DMS153 (cell line): ENCODE measurements around the gene CAPN13.

Experiments
- DNase-seq: peaks from one replicate; lab custom pipeline; 2025; lab: John Stamatoyannopoulos, UW

The CAPN13 gene

DNA sequence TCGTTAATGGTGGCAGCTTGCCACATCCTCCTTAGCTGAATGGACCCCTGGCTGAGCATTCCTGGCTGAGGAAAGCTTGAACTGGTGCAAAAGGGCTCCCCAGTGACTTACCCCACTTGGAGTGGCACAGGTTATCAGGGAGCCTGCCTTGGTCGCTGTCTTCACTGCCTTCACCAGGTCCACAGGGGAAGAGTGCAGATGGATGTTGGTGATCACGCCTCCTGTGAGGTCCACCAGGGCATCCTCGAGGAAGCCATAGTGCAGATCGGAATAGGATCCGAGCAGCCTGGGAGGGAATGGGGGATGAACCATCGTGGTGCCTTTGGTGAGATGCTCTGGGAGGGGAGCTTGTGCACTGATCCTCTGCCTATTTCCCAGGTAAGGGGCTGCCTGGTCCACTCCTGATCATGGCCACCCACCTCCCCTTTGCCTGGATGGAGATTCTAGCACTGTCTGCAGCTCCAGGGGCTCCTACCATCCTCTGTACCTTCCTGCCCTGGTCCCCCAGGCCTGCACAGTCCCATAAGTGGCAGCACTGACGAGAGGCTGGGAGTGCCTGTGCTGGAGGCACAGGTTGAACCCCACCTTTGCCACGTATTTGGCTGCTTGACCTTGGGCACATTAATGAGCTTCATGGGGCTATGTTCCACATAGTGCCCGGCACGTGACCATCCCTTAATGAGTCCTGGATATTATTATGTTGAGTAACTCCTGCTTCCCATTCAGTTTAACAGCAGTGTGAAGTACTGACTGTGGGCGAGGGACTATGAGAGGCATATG lies 43.0 kb downstream of the CAPN13 start:
- no peak for DNase-seq

DNA sequence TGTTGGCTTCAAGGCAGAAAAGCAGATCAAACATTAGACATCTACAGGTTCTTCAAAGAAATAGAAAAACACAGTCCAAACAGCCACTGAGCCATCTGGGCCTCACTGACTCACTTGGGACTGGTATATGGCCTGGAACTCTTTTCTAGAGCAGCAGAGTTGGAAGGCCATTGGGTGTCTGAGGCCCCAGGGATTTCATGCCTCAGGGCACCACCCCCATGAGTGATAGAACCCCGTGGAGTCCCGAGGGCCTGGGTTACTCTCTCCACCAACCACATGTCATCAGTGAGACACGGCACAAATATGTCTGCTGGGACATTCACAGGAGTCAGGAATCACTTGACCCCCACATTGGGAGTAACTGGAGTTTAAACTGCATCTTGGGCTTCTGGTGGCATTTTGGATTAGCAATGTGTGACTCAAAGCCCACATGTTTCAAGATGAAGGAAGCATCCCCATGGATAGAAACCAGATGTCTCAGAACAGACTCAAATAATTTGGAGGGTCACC lies 44.0 kb downstream of the CAPN13 start:
- DNase-seq, result no peak

DNA sequence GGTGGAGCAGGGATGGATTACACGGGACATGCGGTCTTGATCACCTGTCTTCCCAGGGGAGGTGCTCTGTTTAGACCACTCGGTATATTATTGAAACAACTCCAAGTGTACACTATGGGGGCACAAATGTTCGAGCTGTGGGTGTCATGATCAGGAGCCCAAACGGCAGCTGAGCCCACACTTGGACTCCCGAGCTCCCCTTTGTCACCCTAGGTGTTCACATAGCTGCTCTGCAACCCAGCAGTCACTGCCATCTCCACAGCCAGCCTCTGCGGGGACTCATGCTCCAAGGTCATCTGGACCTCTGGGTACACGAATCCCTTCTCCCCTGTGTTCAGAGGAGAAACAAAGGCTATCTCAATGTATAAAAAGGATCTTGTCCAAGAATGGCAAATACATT lies 46.0 kb downstream of the CAPN13 start:
- DNase-seq, result no peak

DNA sequence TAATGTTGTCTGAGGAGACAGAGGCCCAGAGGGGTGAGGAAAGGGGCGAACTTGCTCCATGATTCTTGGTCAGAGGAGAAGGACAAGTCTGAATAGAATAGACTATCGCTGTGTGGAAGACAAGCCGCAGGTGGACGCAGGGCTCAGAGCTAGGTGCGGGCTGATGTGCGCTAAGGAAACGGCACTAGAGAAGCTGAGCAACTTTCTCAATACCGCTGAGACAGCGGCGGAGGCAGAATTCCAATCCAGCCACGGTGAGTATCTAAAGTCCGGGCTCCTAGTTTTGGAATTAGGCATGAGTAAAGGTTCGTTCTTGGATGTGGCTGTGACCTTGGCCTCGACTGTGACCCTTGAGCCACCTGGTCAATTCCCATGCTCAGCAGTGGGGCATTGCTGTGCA lies 47.8 kb downstream of the CAPN13 start:
- DNase-seq, result no peak

DNA sequence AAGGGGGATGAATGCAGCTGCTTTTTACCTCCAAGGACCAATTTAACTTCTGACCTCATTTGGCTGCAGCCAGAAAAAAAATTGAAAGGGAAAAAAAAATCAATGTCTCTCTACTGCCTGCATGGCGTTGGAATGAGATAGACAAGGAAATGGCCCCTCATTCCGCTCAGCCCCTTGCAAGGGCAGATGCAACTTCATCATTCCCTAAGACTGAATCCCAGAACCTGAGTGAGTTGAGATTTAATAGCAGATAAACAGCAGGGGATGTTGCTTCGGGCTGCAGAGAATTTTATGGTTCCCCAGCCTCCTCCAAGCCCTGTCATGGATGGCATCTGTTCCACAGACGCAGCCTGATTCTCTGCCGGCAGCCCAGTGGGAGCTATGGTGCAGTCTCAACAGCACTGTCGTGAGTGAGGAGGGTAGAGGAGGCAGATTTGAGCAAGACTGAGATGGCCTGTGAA lies 49.0 kb downstream of the CAPN13 start:
- no peak for DNase-seq

GRCh38 chr2:30757749-30758148 lies 49.5 kb downstream of the CAPN13 start:
- DNase-seq, result no peak

DNA sequence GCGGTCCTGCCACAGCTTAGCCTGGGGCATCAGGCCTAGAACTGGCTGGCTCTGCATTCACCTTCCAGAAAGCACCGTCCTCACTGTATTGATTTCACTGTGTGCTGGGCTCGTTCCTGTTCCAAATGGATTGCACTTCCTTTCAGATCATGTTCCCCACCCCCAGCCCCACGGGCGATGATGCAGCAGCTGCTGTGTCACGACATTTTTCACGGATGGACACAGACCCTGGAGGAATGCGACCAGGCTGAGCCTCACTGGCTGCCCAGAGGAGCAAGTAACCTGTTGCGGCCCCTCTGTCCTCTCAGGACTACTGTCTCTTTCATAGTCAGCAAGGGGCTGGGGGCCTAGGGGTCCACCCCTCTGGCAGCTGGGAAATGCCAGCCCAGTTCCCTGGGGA lies 50.3 kb downstream of the CAPN13 start:
- no peak for DNase-seq

- no peak for DNase-seq
These were observed 51.1 kb downstream of the CAPN13 start for GRCh38 chr2:30756051-30756719.

- DNase-seq, result no peak
These were observed 53.6 kb downstream of the CAPN13 start for GRCh38 chr2:30753630-30754029.

DNA sequence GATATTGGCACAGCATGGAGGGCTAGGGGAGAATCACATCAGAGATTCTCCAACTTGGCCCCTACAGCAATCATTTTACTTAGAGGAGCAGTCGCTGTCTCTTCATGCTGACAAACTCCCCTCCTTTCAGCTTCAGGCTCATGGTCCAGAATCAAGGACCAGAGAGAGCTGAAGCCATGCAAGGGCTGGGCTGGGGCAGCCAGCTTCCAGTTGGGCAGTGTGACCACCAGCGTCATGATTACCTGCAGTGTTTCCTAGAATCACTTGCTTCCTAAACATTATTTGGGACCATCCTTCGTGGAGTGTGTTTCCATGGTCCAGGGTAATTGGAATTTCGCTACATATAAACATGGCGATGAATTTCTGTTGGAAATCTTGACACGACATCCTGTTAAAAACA lies 54.4 kb downstream of the CAPN13 start:
- DNase-seq, result no peak

DNA sequence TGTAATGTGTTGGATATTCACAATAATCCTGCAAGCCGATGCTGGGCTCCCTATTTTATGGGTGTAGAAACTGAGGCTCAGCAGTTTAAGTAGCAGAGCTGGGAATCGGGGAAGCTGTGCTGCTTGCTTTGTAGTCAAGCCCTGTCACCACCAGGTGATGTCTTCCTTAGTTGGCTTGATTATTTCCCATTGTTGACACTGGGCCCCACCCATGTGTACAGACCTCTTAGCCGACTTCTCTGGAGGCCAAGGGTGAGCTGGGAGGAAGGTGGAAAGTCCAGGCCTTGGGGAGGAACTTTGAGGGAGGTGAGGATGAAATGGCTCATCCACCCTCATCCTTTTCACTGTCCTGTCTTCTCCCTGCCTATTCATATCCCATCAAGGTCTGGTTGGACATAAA lies 60.0 kb downstream of the CAPN13 start:
- no peak for DNase-seq

DNA sequence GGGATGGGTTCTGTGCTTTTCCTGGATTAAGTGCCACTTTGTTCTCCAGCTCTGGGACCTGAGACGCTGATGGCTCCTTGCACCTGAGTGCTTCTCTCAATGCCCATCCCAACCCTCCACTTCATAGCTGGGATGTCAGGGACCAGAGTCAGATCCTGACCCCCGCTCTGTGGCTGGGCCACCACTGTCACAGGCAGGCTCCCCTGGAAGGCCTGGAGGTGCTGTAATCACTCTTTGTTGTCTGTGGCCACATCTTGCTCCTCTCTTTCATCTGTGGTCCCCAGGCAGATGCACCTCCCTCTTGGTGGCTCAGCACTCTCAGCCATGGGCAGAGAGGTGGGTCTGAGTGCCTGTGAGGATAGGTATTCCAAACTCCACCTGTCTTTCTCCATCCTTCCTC lies 62.4 kb downstream of the CAPN13 start:
- DNase-seq, result no peak

DNA sequence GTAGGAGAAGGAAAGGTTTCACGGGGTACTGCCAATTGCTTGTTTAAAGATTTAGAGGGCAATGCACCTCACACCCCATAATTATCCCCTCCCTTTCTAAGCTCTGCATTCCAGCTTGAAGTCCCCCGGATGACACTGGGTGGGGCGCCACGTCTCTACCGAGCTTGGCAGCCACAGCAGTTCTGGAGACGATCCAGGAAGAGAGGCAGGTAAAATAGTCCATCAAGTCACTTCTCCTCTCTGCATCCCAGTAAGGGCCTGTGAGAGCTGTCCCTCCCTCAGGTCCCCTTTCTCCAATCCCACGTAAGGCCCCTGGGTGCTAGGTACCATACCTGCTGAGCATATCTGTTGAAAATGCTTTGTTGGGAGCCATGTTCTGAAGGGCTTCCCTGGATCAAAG lies 65.7 kb downstream of the CAPN13 start:
- no peak for DNase-seq

- DNase-seq, result no peak
These were observed 68.9 kb downstream of the CAPN13 start for GRCh38 chr2:30738141-30738911.

DNA sequence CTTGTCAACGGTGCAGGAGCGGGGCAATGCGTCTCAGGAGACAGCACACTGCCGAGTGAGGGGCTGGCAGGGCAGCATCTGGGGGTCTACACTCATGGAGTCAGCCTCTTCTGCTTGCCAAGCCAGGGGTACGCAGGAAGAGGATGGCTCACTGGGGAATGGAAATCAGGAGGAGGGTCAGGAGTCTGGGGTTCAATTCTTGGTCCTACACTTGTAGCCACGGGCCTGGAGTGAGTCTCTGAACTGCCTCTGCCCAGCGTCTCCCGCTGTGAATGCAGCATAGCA lies 70.0 kb downstream of the CAPN13 start:
- DNase-seq, result no peak

DNA sequence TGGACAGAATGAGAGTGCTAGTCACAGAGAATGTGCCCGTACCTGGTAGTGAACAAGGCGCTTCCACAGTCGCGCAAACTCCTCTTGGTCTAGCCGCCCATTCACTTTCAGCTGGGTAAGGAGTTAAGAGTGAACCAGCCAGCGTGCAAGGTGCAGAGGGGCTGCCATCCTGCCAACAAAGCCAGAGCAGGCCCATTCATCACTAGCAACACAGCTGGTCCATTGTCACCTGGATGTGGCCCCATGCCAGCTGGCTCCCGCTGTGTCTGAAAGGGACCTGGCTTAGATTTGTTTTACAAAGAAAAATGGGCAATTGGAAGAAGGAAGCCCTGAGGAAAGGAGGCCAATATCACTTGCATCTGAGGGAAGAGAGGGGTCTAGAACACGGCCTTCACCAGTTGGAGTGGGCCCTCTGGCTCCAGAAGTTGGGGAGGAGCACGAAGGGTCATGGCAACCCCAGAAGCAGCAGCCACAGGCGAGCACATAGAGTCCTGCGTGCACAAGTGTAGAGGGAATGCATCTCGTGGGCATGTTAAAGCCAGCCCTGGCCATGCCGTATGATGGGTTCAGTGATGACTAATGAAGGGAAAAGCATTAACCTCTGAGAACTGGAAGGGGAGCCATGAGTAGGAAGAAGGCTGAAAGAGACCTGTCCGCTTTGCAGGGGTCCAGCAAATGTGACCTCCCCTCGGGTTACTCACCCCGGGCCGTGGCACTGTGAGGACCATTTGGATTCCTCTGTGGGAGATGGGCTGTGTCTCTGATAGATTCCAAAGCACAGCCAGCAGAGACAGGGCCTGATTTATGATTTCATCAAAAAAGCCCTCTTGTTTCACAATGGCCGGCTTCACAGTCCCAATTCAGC lies 70.6 kb downstream of the CAPN13 start:
- peak; percentile 76 for DNase-seq

DNA sequence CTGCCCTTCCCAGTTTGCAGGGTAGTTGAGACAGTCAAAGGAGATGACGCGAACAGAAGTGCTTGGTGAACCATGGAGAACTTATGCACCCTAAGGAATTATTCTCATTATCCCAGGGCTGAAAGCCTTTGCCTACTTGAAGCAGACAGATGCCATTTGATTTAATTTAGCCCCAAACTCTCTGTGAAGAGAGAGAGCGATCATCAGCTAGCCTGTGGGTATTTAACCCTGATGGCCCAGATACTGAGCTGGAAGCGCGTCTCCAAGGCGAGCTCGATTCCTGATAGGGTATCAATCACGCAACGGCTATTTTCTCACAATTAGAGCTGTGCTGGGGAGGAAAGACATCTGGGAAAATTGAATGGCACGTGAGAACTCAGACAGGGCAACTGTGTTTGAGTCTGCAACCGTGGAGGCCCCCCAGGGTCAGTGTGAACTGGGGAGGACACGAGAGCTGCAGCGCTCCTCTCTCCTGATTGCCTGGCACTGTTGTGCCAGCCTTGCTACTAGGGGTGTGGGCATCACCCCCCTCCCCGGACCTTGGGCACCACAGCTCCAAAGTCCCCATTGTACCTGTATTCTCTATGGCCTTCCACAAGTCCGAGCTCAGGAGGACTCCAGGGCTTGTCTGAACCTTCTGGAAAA lies 73.2 kb downstream of the CAPN13 start:
- no peak for DNase-seq

DNA sequence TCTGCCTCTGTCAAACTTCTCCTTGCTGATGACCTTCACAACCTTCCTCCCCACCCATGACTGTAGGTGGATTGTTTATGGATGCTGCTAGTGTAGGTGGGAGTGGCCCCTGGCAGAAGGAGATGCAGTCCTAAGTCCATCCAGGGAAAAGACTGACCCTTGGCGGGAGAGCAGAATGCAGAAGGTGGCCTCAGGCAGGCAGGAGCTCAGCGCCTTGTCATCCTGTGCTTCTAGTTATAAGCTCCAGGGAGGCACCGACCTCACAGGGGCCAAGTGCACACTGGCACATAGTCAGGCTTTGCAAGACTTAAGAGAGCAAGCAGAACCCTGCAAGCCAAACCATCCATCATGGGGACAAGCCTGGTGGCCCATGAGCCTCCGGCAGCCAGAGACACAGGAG lies 74.4 kb downstream of the CAPN13 start:
- DNase-seq, result no peak

DNA sequence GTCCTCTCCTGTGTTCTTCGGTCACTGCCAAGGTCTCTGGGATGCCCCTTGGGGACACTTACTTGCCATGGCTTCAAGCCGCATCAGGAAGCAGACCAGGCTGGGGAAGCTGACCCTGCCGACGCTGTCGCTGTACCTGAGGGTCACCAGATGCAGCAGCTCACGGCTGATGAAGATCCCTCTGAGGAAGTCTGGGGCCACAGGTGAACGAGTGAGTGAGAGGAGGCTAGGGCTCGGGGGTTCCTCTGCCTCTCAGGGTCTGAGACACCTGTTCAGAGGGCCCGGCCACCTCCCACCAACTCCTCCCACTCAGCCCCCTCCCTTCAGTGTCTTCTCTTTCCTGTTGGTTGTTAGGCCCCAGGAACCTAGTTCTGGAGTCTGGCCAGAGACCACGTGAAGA lies 74.9 kb downstream of the CAPN13 start:
- no peak for DNase-seq

DNA sequence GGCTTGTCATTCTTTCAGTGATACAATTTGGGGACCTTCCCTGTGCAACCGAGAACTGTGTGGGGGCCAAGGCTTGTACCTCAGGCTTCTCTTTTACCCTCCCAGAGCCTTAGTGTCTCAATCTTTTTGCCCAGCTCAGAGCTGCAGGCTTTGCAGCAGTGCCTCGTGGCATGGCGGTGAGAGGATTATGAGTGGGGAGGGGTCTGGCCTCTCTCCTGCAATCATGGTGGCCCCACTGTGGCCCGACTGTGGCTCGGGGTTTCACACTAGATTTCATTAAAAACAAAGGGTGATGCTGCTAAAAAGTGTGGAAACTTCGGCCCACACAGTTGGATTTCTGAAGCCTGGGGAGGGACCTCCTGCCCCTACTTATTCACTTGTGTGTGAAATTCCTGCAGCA lies 75.5 kb downstream of the CAPN13 start:
- no peak for DNase-seq
